ENCODE measurements around the gene ABHD4.
"Not testable (repeated sequence)": the region's sequence is repeated elsewhere in the genome, so short reads cannot be mapped to it uniquely, and the experiment has no call there.

The ABHD4 gene

DNA sequence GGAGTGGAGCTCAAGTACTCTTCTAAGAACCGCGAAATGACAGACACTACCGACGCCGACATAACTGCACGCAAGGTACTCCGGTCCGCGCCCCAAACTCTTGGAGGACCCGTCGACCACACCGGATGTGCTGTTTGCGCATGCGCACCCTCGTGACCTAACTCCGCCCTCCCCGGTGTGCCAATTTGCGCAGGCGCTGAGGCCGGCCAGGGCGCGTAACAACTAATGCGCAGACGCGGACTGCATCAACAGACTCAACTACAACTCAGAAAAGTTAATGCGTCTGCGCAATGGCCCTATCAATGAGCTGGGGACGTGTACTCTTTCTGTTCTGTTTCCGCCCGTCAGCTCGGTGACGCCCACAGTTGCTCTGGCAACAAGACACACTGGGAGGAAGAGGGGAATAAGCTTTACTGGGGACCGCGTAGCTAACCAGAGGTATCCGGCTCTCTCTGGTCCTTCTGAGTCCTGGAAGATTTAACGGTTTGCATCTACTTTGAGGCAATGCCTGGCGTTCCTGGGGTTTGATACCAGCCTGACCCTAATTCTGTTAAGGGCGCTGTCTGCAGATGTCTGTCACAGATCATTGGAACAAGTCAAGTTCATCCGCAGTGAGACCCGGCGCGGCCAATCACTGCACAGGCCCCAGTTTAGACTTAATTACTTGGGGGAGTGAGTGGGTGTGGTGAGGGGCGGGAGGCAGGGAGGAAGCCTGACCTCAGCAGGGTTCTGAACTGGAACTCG lies 8.8 kb upstream of the ABHD4 start, which contains the start of gene DAD1:
DAD1 (minus strand) TSS at position 129 of the 744 bp plus-strand sequence; CDS start at position 62, 67 bp downstream.
- DNase-seq (ENCODE audit: low spot score) (peak; percentile 98), FAIRE-seq (peak; percentile 96)

DNA sequence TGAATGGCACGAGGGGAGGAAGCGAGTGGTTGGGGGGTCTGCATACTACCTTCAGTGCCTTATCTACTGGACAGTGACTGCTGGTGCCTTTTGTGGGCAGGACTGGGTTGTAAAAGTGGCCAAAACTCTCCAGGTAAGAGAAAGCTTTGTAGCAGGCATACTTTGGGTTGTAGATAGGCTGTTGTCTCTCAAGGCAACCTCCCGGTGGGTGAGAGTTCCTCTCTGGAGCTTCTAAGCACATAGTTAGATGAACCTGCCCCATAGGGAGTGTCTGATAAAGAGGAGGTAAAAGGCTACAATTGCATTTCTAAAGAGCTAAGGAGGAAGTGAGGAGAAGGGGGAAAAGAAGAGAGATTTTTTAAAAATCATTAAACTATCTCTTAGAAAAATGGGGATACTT lies 4.9 kb upstream of the ABHD4 start:
- DNase-seq (ENCODE audit: low spot score) (no peak), FAIRE-seq (no peak)

DNA sequence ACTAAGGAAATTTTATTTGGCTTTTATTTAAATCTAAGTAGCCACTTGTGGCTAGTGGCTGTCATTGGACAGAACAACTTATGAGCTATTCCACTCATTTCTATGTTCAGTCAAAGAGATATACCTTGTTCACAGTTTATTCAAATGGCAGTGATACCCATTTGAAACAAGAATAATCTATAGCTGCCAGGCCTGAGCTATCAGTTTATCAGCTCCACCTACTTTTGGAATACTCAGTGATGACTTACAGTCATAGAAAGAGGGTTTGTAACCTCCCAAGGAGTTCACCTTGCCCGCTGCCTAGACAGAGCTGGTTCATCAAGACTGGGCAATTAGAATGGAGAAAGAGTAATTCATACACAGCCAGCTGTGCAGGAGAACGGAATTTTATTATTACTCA lies 4.5 kb upstream of the ABHD4 start:
- no peak for FAIRE-seq
- no peak for DNase-seq (ENCODE audit: low spot score)

DNA sequence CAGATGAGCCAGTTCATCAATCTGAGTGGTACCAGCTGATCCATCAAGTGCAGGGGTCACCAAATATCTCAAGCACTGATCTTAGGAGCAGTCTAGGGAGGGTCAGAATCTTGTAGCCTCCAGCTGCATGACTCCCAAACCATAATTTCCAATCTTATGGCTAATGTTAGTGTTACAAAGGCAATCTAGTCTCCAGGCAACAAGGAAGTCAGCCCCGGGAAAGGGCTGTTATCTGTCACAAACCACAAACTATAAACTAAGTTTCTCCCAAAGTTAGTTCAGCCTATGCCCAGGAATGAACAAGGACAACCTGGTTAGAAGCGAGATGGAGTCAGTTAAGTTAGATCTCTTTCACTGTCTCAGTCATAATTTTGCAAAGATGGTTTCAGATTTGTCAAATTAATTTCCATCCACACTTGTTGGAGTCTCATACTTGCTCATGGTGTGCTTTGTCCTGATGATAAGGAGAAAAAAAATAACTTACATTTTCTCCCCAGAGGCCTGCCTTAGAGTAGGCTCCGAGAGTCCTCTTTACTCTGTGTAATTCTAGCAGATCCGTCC lies 3.9 kb upstream of the ABHD4 start:
- DNase-seq (ENCODE audit: low spot score) (no peak), FAIRE-seq (no peak)

DNA sequence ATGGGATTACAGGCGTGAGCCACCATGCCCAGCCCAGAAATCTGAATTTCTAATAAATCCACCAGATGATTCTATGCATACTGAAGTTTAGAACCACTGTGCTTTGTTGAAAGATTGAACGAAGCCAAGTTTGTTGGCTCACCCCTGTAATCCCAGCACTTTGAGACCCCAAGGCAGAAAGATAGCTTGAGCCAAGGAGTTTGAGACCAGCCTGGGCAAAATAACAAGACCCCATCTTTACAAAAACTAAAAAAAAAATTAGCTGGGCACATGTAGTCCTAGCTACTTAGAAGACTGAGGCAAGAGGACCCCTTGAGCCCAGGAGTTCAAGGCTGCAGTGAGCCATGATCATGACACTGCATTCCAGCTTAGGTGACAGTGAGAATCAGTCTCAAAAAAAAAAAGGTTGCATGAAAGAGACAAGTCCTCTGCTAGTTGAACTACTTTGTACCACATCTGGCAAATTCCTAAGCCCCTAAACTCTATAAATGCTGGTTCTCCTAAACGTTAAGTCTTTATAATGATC lies 1.7 kb upstream of the ABHD4 start:
- DNase-seq (ENCODE audit: low spot score) = no peak
- no peak for FAIRE-seq

GRCh38 chr14:22597265-22597664 lies 835 bp upstream of the ABHD4 start:
- DNase-seq (ENCODE audit: low spot score) (no peak), FAIRE-seq (no peak)

- DNase-seq (ENCODE audit: low spot score) = no peak
- FAIRE-seq = no peak
Observed at GRCh38 chr14:22597771-22598098, 365 bp upstream of the ABHD4 start.

DNA sequence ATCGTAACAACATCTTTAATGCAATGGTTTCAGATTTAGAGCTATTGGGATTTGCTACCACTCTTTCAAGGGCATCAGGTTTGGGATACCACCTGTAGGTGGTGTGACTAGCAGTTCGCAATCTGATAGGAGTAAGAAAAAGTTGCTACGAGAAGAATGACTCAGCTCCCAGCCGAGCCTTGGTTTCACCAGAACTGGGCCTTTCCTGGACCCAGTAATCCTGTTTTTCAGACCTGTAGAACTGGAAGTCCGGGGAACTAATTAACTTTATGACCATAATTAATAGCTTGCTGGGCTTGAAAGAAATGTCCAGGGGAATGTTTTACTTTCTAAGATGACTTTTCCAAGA lies 770 bp downstream of the ABHD4 start:
- no peak for FAIRE-seq
- DNase-seq (ENCODE audit: low spot score) = peak; percentile 68

GRCh38 chr14:22599349-22599748 lies 1.2 kb downstream of the ABHD4 start:
- FAIRE-seq (no peak), DNase-seq (ENCODE audit: low spot score) (no peak)

- FAIRE-seq = no peak
- DNase-seq (ENCODE audit: low spot score) = no peak
Observed at GRCh38 chr14:22600027-22600426, 1.9 kb downstream of the ABHD4 start.

- DNase-seq (ENCODE audit: low spot score) = no peak
- FAIRE-seq = no peak
Observed at GRCh38 chr14:22601456-22601855, 3.4 kb downstream of the ABHD4 start.

- FAIRE-seq (no peak), DNase-seq (ENCODE audit: low spot score) (no peak)
Observed at GRCh38 chr14:22601996-22602395, 3.9 kb downstream of the ABHD4 start.

GRCh38 chr14:22602862-22603261 lies 4.8 kb downstream of the ABHD4 start:
- FAIRE-seq = no peak

DNA sequence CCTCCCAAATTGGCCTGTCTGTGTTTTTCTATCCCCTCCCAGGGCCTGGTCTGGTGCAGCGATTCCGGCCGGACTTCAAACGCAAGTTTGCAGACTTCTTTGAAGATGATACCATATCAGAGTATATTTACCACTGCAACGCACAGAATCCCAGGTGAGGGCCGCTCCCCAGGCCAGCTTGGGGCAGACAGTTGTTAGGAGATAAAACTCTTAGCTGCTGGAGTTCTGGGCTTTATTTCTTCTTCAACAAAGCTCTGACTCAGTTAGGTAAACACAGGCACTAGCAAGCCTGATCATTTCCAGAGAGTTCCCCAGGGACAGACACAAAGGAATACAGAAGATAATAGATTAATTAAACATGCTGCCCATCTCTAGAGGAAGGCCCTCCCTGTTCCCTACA lies 8.3 kb downstream of the ABHD4 start:
- DNase-seq (ENCODE audit: low spot score) = no peak
- no peak for FAIRE-seq

More at GRCh38 chr14:22602862-22603261, 4.8 kb downstream of the ABHD4 start:
- no peak for DNase-seq (ENCODE audit: low spot score)

GRCh38 chr14:22607291-22607690 lies 9.2 kb downstream of the ABHD4 start:
- DNase-seq (ENCODE audit: low spot score) (no peak), FAIRE-seq (no peak)

DNA sequence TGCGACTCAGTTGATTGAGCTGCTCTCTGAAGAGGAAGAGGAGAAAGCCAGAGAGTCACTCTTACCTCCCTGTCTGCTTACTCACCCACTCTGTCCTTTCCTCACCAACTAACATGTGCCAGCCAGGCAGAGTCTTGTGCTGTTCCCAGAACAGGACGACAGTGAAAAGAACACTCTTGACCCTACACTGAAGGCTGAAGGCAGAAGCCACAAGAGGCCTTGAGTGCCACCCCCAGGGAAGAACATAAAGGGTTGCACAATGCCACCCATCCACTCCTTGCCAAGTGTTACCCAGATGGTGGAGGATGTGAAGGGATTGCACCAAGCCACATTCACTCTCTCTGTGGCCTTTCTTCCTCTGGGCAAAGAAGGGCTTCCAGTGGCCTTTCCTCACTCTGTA lies 12.8 kb downstream of the ABHD4 start:
- DNase-seq (ENCODE audit: low spot score) = no peak
- FAIRE-seq = no peak

DNA sequence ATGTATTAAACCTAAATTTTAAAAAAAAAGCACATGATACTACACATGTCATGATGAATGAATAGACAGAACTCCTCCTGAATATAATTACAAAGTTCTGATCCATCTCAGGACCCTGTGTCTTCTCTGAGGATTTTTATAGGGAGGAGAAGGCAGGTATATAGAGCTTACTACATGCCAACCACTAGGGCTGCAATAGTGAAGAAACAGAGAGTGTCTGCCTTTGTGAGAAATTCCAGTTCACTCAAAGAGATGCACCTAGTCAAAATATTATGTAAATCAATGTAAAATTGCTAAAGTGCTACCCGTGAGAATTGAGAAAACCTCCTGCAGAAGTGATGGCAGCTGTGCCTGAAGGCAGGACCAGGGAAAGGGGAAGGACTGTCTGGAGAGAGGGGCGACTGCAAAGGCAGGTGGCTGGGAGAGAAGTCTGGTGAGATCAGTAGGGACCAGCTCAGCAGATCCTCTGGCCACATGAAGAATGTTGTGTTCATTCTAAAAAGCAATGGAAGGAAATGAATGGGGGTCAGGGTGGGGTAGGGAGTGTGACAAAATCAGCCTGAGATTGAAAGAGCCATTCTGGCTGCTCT lies 15.1 kb downstream of the ABHD4 start:
- DNase-seq (ENCODE audit: low spot score) = no peak
- no peak for FAIRE-seq

DNA sequence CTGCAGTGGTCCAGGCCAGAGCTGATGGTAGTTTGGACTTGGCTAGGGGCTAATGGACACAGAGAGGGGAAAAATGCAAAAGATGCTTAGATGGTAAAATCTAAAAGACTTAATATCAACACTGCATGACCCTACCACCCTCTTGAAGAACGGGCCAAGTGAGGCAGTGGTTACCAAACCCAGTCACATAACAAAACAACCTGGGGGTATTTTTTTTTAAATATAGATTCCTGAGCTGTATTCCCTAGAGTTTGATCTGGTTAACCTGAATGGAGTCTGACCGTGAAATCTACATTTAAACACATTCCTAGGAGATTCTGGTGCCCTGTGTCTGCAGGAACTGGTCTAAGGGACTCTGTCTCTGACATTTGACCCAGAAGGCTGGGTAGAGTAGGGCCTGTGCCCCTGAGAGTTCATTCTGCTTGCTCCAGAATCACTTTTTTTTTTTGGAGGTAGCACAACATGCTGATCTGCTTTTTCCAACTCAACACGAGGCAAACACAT lies 15.7 kb downstream of the ABHD4 start:
- no peak for FAIRE-seq

DNA sequence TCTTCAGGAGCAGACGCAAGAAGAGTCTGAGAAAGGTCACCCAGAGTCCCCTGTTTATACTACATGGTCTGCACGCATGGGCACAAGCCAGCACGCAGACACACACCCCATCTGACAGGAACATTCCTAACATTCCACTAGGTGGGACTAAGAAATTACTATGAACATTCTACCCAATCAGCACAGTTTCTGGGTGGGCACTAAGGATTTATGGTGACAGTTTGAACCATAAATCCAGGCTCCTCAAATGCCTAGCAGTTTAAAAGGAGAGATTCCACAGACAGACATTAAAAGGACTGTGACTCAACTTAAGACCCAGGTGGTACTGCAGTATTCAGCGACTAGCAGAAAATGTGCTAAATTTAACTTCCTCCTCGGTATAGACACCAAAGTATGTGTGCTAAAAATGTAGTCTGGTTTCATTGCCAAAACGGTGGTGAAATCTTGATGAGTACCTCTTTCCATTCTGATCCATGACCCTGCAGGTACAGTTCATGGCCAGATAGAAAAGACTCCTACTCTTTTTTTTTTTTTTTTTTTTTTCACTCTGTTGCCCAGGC lies 16.2 kb downstream of the ABHD4 start:
- DNase-seq (ENCODE audit: low spot score) (peak; percentile 91), FAIRE-seq (peak; percentile 84)

More for the DNA sequence above, 15.7 kb downstream of the ABHD4 start:
- no peak for DNase-seq (ENCODE audit: low spot score)

DNA sequence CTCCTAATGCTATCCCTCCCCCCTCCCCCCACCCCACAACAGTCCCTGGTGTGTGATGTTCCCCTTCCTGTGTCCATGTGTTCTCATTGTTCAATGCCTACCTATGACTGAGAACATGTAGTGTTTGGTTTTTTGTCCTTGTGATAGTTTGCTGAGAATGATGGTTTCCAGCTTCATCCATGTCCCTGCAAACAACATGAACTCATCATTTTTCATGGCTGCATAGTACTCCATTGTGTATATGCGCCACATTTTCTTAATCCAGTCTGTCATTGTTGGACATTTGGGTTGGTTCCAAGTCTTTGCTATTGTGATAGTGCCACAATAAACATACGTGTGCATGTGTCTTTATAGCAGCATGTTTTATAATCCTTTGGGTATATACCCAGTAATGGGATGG lies 17.7 kb downstream of the ABHD4 start:
- not testable (repeated sequence) for FAIRE-seq; DNase-seq (ENCODE audit: low spot score)

DNA sequence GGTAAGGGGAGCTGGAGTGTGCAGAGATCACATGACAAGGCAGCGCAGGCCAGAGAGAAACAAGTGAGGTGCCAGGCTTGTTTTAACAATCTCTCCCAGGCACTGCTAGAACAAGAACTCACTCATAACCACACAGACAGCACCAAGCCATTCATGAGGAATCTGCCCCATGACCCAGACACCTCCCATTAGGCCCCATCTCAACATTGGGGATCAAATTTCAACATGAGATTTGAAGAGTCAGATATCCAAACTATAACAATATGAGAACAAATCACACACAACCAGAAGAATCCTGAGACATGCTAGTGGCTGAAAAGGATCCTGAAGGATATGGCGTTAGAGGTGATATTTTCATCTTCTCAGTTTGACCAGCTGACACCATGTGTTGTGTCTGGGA lies 24.2 kb downstream of the ABHD4 start:
- FAIRE-seq = no peak
- DNase-seq (ENCODE audit: low spot score) = no peak

GRCh38 chr14:22623047-22623446 lies 24.9 kb downstream of the ABHD4 start:
- no peak for FAIRE-seq

More at GRCh38 chr14:22623047-22623446, 24.9 kb downstream of the ABHD4 start:
- no peak for DNase-seq (ENCODE audit: low spot score)

Data from urothelium cell line (cell line).